Dermis blood vessel endothelial cell (primary cell): Measurements from ENCODE around the gene PHYHIPL. TPM values are rescaled to one million over a fixed set of nuclear protein-coding genes. Genes with fewer than 3 reads are reported as not detected.

ENCODE experiments used
- DNase-seq: peaks from one replicate; pipeline ENCODE4 v3.0.0; 2010
- total RNA-seq: library from RNA; depleted of rRNA; stranded (reverse); fragments of >200 nt; gene quantifications from 2 replicates; pipeline ENCODE4 v1.2.3, GENCODE V29; 2014

PHYHIPL gene
- total RNA-seq, result under 0.01 TPM in 1 of 2 replicates, not detected in the other

DNA sequence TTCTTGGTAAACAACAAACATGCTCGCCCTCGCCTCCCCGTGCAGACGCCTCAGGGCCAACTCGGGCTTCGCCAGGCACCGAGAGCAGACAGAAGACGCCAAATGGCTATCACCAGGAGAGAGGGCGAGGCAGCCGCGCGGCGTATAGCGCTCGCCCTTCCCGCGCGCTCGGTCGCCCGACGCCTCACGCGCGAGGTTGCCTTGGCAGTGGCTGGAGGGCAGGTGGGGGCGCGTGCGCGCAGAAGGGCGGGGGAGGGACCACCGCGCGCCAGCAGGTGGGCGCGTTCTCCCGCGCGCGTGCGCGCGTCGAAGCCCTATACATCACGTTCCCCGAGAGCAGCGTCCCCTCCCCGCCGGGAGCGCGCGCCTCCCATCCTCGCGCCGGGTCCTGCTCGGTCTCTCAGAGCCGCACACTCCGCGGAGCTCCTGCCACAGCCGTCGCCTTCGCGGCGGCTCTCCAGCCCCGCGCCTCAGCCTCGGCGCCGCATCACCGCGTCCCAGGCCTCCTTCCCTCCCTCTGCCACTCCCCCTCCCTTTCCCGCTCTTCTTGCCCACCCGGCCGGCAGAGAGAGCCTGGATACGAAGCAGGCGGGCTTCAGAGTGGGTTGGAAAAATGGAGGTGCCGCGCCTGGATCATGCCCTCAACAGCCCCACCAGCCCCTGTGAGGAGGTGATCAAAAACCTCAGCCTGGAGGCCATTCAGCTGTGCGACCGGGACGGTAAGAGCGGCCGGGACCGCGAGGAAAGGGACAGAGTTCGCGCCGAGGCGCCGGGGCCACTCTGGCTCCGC lies at the start of gene PHYHIPL:
PHYHIPL (plus strand) TSS at position 403 of the 790 bp plus-strand sequence; CDS start at position 614, 211 bp downstream.
- DNase-seq, result no peak

DNA sequence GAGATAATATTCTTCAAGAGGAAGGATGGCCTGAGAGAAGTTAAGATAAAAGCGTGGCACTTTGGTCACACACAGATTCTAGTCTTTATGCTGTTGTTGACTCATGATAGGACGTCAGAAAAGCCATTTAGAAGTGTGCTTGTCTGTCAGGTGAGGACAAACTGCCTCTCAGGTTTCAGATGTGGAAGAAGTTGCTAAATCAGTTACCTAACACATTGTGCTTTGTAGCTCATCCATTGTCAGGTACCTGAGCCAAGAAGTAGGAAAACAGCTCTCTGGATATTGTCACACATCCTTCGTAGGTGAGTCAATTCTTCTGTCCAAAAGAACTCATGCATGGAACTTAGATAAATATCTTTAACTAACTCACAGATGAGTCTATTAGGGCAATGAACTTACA lies 49.5 kb upstream of the PHYHIPL start:
- DNase-seq, result no peak

DNA sequence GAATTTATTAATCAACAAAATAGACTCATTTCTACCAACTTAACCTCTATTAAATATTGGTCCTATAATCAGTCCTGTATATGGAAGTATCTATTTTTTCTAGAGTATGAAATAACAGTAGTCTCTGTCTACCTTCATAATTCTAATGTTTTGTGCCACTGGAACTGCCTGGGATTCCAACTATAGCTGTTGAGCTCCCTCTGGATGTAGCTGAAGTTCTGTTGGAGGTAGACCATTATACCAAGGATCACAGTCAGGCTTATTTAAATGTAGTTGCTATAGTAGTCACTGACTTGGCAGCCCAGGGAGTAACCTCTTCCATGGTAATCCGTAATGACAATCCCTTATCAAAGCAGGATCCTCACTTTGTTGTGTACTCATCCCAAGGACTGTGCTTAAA lies 48.5 kb upstream of the PHYHIPL start:
- no peak for DNase-seq

DNA sequence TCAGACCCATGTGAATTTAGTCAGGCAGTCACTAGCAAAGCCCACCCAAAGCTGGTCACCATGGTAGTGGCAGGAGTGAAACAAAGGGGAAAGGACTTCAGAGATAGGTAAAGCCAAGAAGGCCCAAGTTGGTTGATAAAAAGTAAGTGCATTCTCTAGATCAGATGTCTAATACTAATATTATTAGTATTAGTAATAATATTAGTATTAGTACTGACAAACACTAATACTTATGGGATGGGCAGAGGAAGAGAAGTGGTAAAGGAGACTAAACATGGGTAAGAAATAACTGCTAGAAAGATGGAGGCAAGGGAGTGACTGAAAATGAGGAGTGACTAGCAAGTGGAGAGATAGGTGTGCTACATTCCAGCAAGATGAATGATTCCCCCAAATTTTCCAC lies 46.6 kb upstream of the PHYHIPL start:
- no peak for DNase-seq

DNA sequence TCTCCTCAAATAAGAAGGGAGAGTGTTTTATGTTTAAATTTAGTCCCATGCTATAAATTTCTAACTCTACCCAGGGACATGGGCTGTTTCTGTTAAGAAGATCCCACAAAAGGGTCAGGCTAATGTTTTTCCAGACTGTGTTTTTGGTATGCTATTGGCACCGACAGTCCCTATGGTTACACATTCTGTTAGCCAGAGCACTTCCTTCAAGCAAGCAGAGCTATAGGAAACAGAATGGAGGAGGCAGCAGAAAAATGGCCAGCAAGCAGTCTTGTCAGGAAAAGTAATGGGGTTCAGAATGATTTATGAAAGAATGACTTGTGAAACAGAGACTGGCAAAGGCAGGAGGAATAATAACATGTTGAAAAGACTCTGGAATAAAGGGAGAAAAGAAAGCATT lies 44.8 kb upstream of the PHYHIPL start:
- DNase-seq, result no peak

DNA sequence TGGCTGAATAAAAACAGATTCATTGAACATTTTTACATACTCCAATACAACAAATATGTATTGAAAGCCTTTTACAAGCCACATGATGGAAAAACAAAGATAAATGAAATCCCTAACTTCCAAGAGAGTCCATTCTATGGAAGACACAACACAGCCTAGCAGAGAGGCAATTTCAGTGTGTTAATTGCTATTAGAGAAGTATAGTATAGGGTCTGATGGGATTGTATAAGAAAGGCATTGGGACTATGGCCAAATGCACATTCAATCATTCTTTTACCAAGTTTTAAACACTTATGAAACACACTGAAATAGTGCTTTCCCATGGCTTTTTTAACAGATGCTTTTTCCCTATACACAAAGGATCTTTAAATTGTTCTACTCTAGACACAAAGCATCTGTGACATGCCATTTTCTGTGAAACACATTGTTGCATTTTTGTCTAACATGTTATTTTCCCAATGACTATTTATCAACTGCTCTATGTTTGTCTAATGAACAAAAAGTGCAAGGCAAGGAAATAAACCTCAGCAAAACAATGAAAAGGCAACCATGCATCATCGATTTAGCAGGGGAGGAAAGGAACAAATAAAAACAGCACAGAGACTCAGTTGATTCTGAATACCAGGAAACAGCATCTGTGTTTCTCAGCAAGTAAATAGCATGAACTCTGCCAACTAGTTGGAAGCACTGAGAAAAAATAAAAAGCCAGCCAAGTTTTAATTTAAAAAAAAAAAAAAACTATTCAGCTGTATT lies 42.4 kb upstream of the PHYHIPL start:
- no peak for DNase-seq

DNA sequence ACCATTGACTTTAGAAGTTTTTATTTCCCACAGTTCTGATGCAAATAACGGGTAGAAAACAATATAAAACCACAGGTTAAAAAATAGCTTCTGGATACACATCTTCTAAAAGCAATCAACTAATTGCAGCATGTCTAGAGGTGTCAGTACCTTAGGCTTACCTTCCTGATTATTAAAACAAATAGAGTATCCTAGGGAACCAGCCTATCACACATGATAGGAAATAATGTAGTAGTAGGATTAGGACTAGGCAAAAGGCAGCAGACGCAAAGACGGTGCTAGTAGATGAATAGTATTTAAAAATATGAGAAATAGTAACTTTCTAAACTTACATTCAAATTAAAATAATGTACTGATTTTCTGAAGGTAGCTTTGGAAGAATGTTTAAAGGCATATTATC lies 41.7 kb upstream of the PHYHIPL start:
- DNase-seq, result no peak

DNA sequence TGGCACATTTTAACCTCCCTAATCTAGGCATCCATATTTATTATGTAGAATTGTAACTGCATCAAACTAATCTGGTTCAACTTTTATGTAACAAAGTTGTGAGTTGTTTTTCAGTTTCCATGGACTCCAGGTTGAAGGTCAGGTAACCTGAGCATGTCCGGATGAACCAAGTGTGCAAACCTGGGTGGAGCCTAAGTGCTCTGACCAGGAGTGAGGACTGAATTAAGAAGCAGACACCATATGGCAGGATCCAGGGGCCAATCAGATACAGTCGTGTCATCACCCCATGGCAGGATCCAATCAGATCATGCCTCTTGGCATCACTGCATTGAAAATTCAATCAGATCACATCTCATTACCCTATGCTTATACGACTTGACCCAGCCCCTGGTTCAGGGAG lies 41.2 kb upstream of the PHYHIPL start:
- DNase-seq, result no peak

DNA sequence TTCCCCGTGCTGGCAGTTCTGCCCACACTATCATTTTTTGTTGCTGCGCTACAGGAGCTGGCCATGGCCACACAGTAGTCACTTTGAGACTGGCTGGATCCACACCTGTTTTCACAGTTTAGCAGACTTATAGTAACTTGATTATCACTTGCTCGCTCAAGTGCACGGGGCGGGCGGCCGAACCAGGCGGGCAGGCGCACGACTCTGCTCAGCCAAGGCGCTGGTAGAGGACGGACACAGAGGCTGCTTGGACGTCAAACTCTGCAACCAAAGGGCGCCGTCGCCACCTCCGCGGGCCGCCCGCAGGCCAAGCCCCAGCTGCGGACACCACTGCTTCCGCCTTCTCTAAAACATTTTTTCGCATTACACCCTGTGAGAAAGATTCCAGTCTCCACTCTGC lies 38.4 kb upstream of the PHYHIPL start:
- DNase-seq, result no peak

DNA sequence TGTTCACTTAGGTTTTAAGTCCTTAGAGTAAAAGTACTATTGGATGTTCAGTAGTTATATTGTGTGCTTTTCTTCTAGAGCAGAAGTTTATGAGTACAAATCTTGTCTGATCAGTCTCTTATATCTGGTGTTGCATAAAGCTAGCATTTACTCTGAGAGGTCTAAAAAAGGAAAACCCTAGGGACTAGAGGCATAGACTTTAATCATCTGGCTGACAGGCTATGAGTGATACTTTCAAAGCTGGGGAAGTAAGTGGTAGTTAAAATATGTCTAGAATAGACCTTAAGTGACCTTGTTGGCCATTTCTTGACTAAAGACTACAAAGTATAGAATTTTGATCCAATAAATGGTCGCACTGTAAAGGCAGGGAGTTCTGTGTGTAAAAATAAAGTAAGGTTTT lies 32.9 kb upstream of the PHYHIPL start:
- no peak for DNase-seq

DNA sequence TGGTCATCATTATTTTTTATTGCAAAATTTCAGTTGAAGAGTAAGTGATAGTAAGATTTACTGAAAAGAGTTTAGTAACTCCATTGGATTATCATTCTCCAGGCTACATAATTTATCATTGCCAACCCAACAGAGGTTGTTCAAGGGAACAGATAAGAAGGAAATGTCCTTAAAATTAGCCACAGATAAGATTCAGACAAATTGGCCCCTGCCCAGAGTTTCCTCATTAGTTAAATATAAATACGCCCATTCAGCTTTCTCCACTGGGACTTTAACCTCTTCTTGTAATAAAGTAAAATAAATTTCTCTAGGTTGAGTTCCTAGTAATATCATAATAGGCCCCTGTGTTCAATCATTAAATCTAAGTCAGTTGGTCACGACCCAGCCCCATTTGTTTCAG lies 27.7 kb upstream of the PHYHIPL start:
- DNase-seq, result no peak

DNA sequence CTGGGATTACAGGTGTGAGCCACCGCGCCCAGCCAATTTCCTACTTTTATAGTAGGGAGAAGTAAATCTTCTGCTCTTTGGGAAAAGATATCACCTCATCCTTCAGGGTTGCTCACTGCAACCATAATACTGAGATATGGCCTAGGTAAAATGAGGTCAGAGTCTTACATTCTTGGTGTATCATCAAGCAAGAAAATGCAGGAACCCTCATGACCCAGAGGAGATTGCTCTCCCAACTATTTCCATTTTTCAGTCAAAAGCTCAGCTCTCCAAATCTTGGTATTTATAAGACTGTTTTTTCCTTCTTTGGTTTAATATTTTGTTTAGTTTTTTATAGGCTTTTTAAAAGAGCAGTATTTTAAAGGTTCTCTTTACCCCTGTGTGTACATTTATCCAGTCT lies 20.9 kb upstream of the PHYHIPL start:
- DNase-seq, result no peak

DNA sequence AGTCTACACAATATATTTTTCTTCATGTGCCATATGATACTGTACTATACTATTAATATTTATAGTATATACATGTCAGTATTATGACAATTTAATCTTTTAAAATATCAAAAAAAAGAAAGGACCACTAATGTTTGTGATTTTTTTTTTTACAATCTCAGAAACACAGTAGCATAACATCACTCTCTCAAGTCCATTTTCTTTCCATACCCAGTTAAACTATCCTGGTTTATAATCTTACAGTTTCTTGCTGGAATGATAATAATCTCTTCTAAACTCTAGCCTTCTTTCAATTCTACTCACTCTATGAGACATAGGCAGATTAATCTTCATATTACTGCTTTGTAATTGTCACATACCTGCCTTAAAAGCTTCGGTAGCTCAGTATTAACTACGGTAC lies 8.9 kb upstream of the PHYHIPL start:
- DNase-seq, result no peak

DNA sequence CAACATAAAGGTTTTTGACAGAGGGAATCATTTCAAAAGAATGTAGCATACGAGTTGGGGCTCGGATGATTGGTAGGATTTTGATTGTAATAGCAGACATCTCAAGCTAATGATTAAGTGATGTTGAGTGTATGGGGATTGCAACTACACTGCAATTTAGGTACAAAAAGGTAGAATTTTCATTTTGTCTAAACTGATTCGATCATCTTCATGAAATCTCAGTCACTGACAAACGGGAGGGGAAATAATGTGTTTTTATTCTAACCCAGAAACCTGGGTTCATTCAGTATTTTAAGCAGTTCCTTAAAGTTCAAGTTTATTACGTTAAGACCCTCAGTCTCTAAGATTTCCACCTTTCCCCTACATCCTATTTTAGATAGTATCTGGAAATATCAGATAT lies 3.9 kb upstream of the PHYHIPL start:
- no peak for DNase-seq

DNA sequence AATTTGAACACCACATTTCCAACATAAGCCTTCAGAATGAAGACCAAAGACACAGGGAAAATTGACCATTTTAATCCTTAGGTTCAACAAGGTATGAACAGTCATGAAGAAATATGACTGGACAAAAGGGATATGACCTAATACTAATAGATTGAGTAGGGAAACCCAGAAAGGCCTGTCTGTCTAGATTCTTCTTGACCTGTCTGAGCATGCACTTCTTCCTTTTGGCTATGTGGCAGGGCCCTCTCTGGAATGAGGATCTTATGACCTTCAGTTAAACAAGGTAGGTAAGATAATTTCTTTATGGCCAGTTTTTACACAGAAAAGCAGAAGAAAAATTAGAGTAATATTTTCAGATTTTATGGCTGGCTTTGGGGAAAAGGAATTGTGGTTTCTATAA lies 3.0 kb upstream of the PHYHIPL start:
- DNase-seq, result no peak

DNA sequence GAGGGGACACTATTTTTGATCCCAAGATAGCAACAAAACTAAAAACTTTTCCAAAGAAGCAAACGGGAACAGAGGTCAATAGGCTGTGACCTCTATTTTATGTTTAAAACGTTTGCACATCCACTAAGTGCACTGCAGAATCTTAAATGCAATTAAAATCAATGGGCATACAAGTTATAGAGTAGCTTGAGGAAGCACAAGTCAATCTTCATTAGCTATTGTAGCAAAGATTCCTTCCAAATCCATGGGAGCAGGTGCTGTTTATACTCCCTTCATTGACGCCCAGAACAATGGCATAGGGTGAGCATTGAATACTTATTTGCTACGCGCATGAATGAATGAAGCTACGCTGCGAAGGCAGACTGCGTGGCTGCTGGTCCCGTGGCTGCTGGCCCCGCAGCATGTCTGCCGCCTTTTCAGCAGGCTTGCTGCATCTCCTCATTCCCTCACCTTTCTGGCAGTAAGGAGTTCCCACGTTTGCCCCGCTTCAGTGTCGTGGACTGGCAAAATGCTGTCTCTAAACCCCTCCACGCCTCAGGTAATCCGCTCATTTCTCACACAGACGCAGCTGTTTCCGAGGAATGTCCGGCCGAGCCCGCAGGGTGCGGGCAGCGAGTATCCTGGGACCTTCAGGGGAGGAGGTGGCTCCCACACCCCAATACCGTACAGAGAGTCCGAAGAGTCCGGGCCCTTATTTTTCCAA lies 754 bp upstream of the PHYHIPL start:
- no peak for DNase-seq

DNA sequence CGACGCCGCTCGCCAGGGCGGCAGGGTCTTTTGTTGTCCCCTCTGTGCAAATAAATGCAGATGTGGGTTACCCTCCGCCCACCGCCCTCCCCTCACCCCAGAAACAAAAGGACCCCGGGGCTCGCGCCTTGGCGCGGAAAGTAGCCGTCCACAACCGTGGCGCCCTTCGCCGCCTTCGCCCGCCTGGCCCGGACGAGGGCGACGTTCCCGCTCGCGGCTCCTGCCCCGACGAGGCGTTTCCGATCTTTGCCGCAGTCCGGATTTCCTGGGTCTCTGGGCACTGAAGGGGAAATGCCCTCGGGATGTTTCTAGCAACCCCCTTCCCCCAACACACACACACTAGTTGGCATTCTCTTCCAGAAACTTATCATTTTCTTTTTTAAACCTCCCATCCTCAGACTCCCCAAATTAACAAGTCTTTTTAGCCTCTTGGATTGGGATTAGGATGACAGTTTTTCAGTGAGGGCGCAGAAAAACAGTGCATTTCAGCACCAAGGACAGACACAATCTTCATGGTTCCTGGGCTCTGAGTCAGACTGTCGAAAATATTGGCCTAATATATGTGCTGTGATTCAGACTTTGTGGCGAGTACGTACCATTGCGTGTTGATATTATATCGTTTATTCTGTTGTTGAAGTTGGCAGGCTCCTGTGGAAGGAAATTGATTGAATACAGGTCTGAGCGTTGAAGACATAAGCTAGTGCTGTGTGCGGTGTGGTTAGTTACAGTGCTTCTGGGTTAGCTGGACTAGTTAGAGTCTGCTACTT lies 771 bp downstream of the PHYHIPL start:
- DNase-seq, result peak; percentile 10

DNA sequence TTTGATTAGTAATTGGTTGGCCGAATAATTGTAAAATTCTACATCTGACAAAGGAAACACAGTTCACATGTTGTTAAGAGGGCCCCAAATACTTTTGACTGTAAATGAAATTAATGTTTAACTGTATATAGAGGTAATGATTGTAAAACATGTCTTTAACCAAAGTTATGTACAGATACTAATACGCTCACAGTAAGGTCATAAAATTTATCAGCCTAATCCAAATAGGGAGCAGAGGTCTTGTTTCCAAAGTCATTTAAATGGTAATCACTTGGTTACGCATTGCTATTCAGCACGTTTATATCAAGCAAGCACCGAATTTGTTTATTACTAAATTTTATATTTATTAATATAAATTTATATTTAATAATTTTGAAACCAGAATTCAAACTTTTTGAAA lies 1.4 kb downstream of the PHYHIPL start:
- DNase-seq, result no peak

DNA sequence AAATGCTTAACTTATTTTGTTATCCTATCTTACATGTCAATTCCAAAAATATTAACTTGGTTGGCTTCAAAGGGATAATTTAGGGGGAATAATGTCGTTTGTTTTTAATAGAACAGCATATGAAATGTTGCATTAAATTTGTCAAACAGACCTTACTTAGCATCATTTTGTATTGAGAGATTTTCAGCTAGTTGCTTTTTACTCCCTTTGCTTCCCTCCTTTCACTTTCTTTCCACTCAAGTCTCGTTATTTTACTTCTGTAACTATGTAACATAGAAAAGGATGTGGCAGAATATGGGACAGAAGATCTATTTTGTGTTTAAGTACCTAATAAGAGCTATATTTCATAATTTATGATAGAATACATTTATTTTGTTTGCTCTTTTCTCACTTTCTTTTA lies 2.6 kb downstream of the PHYHIPL start:
- DNase-seq, result no peak

DNA sequence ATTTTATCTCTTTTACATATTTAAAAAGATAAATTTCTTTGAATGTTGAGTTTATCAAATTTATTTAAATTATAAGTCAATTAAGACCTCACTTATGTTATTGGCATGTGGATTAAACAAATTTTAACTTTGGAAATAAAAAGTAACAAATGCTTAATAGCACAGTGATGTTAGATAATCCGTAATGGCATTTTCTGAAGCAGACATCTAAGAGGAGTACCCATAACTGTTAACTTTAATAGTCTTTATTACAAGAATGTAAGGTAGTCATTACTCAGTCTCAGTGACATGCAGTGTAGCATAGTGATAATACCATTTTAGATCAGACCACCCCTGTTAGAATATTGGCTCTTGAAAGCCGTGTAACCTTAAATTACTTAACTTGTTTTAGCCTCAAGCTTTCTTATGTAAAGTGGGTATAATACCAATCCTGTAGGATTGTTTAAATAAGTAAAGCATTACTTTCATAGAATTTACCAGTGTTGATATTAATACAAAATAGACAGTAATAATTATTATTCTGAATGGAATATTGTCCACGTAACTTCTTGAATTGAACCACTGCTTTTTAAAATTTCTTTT lies 4.3 kb downstream of the PHYHIPL start:
- DNase-seq, result no peak

DNA sequence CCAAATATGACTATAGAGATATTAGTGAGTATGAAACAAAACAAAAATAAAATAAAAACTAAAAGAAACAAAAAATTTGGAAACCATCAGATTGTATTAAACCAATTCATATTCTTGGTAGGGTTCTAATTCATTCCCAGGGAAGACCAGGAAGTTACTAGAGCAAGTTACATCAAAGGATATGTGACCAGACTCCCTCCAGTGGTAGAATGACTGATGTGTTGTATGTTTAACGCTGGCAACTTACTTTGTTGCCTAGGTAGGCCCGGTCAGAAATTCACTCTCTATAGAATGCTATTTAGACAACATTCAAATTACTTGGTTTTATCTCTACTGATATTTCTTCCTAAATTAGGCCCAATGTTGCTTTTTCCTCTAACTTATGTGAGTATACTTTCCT lies 5.2 kb downstream of the PHYHIPL start:
- DNase-seq, result peak; percentile 5

DNA sequence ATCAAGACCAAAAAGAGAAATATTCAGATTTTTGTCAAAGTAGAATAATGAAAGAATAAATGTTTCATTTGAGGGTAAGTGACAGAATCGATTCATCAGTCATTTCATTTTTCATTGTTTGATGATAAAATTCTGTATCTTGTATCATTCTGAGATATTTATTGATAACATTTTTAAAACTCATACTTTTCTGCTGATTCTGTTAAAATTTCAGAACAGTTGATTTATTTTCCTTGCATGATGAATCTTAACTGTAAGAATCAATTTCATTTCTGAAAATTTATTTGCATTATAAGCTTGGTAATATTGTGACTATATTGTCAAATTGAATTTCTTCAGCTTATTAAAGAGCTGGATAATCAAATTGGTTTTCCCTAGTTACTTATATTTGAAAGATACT lies 13.9 kb downstream of the PHYHIPL start:
- no peak for DNase-seq
